ENCODE measurements around the gene CAPN8. TPM values are rescaled to one million over a fixed set of nuclear protein-coding genes. Genes with fewer than 3 reads are reported as not detected.
A peak's percentile ranks its signal among the peaks of the same experiment; 100 is the strongest.

The CAPN8 gene
- total RNA-seq, 1 experiment from 2014 or later = 94.7 TPM

DNA sequence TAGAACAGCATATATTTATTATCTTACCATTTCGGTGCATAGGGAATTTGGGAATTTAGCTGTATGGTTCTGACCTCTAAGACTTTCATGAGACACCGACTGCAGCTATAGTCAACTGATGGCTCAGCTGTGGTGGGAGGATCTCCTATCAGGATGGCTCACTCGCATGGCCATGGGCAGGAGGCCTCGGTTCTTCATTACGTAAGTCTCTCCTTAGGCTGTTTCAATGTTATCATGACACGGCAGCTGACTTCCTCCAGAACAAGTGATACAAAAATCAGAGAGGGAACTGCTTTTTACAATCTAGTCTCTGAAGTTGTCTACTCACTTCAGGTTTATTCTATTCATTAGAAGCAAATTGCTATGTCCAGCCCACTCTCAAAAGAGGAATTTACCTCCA lies 13.3 kb upstream of the CAPN8 start:
- H3K27me3 ChIP-seq (ENCODE audit: insufficient read depth, low read depth) = no peaks in the 10 kb centered on the region
- peaks cover 20% of the 10 kb centered on the region; the same call in 1 of the 2 replicates for H3K9me3 ChIP-seq (ENCODE audit: insufficient read depth, low read depth)
- intact Hi-C loops (cut with micrococcal nuclease; ENCODE audit: unreplicated experiment) = no loop called here
- no peak for TF ChIP-seq EZH2 (IDR thresholded peaks at IDR 0.05; ENCODE audit: low read depth)
- TF ChIP-seq, protein P1, sequence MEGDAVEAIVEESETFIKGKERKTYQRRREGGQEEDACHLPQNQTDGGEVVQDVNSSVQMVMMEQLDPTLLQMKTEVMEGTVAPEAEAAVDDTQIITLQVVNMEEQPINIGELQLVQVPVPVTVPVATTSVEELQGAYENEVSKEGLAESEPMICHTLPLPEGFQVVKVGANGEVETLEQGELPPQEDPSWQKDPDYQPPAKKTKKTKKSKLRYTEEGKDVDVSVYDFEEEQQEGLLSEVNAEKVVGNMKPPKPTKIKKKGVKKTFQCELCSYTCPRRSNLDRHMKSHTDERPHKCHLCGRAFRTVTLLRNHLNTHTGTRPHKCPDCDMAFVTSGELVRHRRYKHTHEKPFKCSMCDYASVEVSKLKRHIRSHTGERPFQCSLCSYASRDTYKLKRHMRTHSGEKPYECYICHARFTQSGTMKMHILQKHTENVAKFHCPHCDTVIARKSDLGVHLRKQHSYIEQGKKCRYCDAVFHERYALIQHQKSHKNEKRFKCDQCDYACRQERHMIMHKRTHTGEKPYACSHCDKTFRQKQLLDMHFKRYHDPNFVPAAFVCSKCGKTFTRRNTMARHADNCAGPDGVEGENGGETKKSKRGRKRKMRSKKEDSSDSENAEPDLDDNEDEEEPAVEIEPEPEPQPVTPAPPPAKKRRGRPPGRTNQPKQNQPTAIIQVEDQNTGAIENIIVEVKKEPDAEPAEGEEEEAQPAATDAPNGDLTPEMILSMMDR (conservative IDR thresholded peaks at IDR 0.05) = no peak
- H3K79me2 ChIP-seq (ENCODE audit: low read depth) = no peaks in the 10 kb centered on the region
- H3F3A ChIP-seq (ENCODE audit: insufficient read depth, low read depth) = no peaks in the 10 kb centered on the region
- H3K4me1 ChIP-seq (replicated peaks; ENCODE audit: insufficient read depth) = no peaks in the 10 kb centered on the region
- no peak overlapping the region for H2AFZ ChIP-seq
- H3K36me3 ChIP-seq (ENCODE audit: low read depth) = no peaks in the 10 kb centered on the region
- no peak overlapping the region for H3K27ac ChIP-seq
- ChIA-PET POLR2A (ENCODE audit: unreplicated experiment) (interaction anchor here (0.6 kb wide), 1 partner anchor 1661 kb away, joined by 3 read pairs; no protein-coding TSS in a partner anchor), CTCF (interaction anchor here (0.6 to 3.1 kb wide), 2 partner anchors 122 to 539 kb away, joined by 6 to 11 read pairs; no protein-coding TSS in a partner anchor)
- no peaks in the 10 kb centered on the region for H4K20me1 ChIP-seq (ENCODE audit: insufficient read depth)
- DNase-seq = no peak
- no peak overlapping the region for H3K4me3 ChIP-seq
- BruUV-seq (replicated peaks) = no TSS peak
- H3K4me2 ChIP-seq = no peak overlapping the region
- H3K9me2 ChIP-seq (ENCODE audit: insufficient read depth) = no peaks in the 10 kb centered on the region

DNA sequence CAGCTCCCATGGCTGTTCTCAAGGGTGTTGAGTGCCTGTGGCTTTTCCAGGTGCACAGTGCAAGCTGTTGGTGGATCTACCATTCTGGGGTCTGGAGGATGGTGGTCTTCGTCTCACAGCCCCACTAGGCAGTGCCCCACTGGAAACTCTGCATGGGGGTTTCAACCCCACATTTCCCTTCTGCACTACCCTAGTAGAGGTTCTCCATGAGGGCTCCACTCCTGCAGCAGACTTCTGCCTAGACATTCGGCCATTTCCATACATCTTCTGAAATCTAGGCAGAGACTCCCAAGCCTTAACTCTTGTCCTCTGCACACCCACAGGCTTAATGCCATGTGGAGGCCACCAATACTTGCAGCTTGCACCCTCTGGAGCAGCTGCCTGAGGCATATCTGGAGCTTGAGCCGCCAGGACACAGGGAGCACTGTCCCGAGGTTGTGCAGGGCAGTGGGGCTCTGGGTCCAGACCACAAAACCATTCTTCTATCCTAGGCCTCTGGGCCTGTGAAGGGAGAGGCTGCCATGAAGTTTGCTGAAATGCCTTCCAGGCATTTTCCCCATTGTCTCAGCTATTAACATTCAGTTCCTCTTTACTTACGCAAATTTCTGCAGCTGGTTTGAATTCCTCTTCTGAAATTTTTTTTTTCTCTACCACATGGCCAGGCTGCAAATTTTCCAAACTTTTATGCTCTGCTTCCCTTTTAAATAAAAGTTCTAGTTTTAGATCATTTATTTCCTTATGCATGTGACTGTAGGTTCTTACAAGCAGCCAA lies 8.8 kb upstream of the CAPN8 start:
- peaks cover 28% of the 10 kb centered on the region; the same call in 1 of the 2 replicates for H3K9me3 ChIP-seq (ENCODE audit: insufficient read depth, low read depth)
- BruUV-seq (replicated peaks) = no TSS peak
- DNase-seq = no peak
- POLR2A ChIA-PET (ENCODE audit: unreplicated experiment) = no interaction called here
- no peaks in the 10 kb centered on the region for H3F3A ChIP-seq (ENCODE audit: insufficient read depth, low read depth)
- CTCF ChIA-PET = interaction anchor here (0.7 kb wide), 1 partner anchor 118 kb away, joined by 3 read pairs; no protein-coding TSS in a partner anchor
- peaks cover 20% of the 10 kb centered on the region for H3K4me1 ChIP-seq (replicated peaks; ENCODE audit: insufficient read depth)
- no peaks in the 10 kb centered on the region for H3K79me2 ChIP-seq (ENCODE audit: low read depth)
- no peaks in the 10 kb centered on the region for H3K27me3 ChIP-seq (ENCODE audit: insufficient read depth, low read depth)
- TF ChIP-seq EZH2 (IDR thresholded peaks at IDR 0.05; ENCODE audit: low read depth) = no peak
- TF ChIP-seq, protein P1 (conservative IDR thresholded peaks at IDR 0.05) = no peak
- intact Hi-C loops (cut with micrococcal nuclease; ENCODE audit: unreplicated experiment) = no loop called here
- H3K4me2 ChIP-seq = no peak overlapping the region
- H4K20me1 ChIP-seq (ENCODE audit: insufficient read depth) = no peaks in the 10 kb centered on the region
- no peaks in the 10 kb centered on the region for H3K36me3 ChIP-seq (ENCODE audit: low read depth)
- H2AFZ ChIP-seq = no peak overlapping the region
- no peak overlapping the region for H3K4me3 ChIP-seq
- no peak overlapping the region for H3K27ac ChIP-seq
- no peaks in the 10 kb centered on the region for H3K9me2 ChIP-seq (ENCODE audit: insufficient read depth)

DNA sequence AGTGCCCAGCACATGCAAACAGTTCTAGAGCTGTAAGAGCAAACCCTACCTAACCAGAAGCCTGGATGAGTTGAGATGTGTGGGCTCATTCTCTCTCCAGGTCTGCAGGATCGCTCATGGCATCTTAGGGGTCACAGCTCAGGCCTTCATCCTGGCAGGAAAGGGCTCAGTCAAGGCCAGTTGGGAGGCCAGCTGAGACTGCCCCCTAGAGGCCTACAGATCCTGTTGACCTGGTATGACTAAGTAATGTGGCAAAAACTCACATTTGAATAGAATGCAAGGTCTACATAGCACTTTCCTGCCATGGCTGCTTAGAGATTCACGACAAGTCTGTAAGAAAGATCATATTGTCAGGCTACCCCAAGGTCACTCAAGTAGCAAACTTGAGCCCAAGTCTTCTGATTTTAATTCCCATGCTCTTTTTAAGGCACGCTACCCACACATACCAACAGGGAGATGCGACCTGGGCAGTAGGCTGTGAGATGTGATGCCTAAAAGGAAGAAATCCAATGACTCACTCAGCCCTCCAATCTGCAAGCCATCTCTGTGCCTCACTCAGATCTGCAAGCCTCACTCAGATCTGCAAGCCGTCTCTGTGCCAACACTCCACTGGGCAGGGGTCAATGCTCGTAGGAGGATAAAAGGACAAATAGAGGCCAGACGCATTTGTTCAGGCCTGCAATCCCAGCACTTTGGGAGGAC lies 5.1 kb upstream of the CAPN8 start:
- Histone ChIP-seq H3K4me3 (no peak overlapping the region), H3K36me3 (ENCODE audit: low read depth) (no peaks in the 10 kb centered on the region), H3K9me2 (ENCODE audit: insufficient read depth) (no peaks in the 10 kb centered on the region), H3K4me1 (replicated peaks; ENCODE audit: insufficient read depth) (peaks cover 56% of the 10 kb centered on the region), H3K27ac (no peak overlapping the region), H3K27me3 (ENCODE audit: insufficient read depth, low read depth) (no peaks in the 10 kb centered on the region), H2AFZ (no peak overlapping the region), H3K9me3 (ENCODE audit: insufficient read depth, low read depth) (peaks cover 19% of the 10 kb centered on the region; the same call in 1 of the 2 replicates), H3K4me2 (peak overlapping the region; percentile 18; the same call in 1 of the 2 replicates), H3F3A (ENCODE audit: insufficient read depth, low read depth) (peaks cover 29% of the 10 kb centered on the region), H4K20me1 (ENCODE audit: insufficient read depth) (no peaks in the 10 kb centered on the region), H3K79me2 (ENCODE audit: low read depth) (no peaks in the 10 kb centered on the region)
- no TSS peak for BruUV-seq (replicated peaks)
- TF ChIP-seq, protein P1 (conservative IDR thresholded peaks at IDR 0.05) = peak; percentile 78
- TF ChIP-seq EZH2 (IDR thresholded peaks at IDR 0.05; ENCODE audit: low read depth) = no peak
- ChIA-PET POLR2A (ENCODE audit: unreplicated experiment) (no interaction called here), CTCF (interaction anchor here (0.6 to 1.0 kb wide), 3 partner anchors 114 to 932 kb away, joined by 3 to 7 read pairs (median 4); no protein-coding TSS in a partner anchor)
- intact Hi-C loops (cut with micrococcal nuclease; ENCODE audit: unreplicated experiment) = no loop called here
- DNase-seq = peak; percentile 53 to 55

Data from PC-9 (cell line).